ENCODE data around the gene SEMA6A.

SEMA6A gene

DNA sequence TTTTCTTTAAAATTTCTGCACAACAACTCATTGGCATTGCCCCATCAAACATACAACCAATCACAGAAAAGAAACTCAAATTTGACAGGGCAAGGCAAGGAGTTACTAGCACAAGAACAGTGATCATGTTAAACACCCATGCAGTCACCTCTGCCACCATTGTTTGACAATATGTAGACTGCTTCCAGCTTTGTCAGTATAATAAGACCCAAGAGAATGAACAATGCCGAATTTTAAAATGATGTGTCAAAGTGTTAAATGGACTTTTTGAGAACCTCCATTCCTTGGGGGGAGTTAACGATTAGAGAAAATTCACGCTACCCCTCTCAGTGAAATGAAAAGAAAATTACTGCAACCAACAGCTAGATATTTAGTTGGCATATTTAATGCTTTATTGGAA, 109.2 kb downstream of the SEMA6A start:
- no peak for DNase-seq (ENCODE audit: low read depth)

DNA sequence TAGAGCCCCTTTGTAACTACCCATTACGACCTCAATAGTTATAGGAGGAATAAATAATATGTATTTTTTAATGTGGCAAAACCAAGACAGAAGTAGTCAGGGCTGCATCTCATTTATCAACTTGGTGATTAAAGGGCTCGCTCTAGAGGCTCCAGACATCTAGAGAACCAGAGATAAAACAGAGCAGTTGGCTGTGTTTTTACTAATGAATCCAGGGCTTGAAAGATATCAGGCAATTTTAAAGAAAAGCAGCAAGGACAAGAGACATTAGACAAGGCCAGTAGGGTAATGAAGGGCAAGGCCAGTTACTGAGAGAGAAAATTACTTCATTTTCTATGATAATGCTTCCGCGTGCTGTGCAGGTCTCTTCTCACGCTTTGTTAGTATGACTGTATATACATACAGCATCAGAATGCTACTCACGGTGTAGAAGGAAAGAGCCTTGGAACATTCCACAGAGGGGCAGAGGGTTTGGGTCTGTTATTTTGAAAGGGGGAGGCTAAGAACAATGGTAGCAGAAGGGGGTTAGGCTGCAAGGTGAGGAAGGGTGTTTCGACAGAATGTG, 110.4 kb downstream of the SEMA6A start:
- DNase-seq (ENCODE audit: low read depth) = no peak

DNA sequence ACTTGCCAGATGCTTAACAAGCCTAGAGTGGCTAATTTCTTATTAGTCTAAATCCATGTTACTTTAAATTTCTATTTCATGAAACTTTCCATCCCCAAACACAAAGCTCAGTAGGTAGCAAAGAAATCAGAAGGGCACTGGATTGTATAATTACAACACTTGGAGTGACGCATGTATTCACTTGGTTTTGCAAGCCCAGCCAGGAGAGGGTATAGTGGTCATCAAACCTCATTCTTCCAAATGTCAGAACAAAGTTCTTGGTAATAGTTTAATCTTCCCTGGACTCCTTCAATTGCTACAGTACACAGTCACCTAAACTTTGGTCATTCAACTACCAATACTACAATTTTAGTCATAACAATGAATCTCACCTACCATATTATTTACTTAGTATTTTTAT, 112.1 kb downstream of the SEMA6A start:
- DNase-seq (ENCODE audit: low read depth) = no peak

DNA sequence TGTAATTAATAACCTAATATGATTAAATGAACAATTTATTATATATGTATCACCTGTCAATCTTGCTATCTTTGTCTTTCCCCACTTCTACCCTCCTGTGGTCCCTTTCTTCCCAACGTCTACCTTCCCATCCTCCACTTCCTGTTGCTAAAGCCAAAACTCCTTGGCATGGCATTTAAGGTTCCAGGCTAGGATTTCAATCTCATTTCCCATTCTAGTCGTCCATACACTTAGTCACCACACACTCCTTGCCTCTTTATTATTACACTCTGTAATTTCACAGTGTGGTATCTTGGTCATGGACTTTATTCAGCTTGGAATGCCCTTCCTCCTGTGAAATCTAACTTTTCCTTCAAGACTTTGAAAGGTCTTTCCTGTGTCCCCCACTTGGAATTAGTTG, 115.3 kb downstream of the SEMA6A start:
- no peak for DNase-seq (ENCODE audit: low read depth)

DNA sequence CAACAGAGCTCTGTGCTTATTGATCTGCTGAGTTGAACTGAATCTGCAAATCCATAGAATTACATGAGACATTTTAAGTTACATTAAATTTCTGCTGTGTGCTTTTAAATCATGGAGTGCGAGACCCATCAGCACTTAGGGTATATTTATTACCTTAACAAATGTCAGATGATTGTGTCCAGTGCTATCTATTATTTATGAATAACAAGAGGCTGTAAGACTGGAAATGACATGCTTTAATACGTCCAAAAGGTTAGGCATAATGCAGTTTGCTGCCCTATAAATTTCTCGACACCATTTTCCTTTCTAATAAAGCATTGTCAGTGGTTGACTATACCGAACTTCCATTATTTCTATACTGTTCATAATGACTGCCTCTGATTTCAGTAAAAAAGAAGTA, 117.6 kb downstream of the SEMA6A start:
- no peak for DNase-seq (ENCODE audit: low read depth)

DNA sequence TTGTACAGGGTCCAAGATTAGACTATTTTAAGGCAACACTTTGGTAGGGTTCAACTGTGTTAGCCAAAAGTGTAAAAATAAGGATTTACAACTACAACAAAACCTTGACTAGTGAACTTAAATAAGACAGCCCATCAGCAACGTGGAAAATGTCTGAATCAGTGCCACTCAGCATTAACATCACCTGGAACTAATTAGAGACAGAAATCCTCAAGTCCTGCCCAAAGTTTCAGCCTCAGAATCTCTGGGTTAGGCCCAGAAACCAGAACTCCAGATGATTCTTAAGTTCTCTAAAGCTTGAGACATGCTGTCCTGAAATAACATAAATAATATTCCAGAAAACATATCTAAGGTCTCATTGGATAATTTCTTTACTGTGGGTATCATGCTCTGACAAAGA, 118.6 kb downstream of the SEMA6A start:
- DNase-seq (ENCODE audit: low read depth) = no peak

DNA sequence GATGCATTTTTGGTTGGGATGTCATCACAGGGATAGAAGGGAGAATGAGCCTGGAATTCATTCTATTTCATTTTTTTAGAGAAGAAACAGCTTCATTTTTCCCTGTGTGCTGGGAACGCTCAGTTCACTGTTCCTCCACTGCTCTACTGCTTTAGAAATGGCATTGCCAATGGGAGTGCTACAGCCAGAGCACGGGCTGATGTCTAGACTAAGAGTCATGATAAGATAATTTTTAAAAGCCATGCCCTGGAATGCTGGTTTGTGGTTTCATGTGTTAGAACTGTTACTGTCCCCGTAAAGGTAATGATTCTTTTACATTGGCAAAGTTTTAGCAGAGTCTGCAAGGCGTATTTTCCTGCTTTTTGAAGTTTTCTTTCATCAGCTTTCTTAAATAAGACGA, 119.6 kb downstream of the SEMA6A start:
- DNase-seq (ENCODE audit: low read depth) = peak; percentile 32

DNA sequence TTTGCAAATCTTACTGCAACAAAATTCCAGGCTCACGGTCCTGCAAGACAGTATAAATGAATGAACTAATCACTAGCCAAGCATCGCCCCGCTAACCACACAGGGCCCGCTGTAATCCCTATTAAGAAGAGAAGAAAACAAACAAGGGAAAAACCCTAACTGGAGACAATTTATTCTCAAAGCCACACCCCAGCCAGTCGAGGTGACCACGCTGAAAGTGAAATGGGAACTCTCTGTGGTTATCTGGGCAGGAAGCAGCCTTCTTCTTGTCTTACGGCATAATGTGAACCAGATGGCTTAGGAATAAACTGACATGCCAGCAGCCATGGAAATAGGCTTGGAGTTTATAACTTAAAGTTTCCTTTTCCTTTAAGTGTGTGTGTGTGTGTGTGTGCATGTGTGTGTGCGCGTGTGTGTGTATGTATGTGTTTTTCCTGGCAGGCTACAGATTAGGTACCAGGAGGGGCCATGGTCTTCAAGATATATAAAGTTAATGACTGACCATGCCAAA, 120.2 kb downstream of the SEMA6A start:
- peak; percentile 67 for DNase-seq (ENCODE audit: low read depth)

DNA sequence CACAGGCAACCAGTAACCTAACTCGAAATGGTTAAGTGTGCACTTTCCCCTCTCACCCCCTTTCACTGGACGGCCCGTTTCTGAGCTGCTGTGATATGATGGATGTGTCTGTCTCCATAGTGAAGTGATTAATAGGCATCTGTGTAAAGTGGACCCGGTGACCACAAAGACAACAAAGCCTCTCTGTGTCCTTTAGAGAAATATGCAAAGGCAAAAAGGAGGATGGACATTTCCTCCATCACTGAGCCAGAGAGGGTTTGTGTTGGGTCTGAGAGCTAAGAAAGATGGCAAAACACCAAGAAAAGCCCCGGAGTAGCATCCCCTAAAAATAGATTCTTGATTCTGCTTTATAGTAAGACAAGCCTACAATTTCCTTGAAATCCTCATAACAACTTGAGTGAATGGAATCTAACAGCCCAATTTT, 120.6 kb downstream of the SEMA6A start:
- peak; percentile 24 for DNase-seq (ENCODE audit: low read depth)

DNA sequence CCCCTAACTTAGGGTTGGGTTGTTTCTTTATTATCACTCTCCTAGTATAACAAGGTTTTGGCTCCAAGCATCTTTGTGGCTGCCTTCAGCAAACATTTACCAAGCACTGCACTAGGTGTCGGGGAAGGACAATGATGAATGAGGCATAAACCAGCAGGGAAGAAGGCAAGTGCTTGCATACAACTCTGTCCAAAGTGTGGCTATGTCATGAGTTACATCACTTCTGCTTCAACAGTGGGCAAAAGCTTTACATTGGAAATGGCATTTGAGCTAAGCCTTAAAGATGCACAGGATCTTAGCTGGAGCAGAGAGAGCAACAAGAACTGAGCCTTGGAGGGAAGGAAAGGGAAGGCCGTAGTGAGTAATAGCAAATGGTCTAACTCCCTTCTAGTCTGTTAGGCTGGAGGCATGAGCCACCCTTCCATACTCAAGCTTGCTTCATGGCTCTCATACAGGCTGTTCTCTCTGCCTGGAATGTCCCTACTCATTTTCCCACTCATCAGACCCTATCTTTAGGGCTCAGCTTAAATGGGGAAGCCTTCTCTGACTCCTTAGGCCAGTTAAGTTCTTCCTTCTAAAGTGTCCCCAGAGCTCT, 121.8 kb downstream of the SEMA6A start:
- DNase-seq (ENCODE audit: low read depth) = no peak

DNA sequence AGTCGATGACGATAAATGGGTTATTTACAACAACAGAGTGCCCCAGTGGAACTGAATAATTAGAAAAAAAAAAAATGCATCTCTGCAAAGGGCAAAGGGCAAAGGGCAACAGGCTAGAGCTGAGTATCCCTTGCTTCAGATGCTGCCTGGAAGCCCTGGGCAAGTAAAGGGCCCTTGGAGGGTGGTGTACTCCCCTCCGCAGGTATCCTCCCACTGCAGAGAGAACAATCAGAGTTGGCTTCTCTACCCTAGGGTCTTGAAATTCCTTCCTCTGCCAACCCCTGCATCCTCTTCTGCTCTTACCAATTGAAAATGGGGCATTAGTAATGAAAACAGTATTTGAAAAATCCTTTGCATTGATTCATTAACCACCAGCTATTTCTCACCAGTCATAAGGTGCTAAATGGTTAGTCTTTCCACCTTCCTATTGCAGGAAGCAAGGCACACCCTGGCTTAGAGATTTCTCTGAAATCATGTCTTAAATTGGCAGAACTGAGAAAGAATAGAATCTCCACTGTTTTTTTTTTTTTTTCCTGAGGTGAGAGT, 122.6 kb downstream of the SEMA6A start:
- DNase-seq (ENCODE audit: low read depth) = no peak

DNA sequence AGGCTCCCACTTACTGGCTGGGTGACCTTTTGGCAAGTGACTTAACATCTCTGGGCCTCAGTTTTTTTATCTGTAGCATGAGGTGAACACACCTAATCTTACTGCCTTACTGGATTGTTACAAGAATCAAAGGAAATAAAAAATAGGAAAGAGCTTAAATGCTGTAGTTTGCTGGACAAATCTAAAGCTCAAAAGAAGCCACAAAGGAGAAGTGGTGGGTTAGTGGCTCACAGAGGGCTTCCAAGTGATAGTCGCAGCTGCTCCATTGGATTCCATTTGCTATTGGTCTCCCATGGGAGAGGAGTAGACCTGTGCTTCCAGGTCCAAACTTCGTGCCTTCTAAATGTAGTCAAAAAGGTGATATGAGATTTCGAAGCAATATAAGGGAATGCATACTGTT, 123.6 kb downstream of the SEMA6A start:
- DNase-seq (ENCODE audit: low read depth) = no peak

DNA sequence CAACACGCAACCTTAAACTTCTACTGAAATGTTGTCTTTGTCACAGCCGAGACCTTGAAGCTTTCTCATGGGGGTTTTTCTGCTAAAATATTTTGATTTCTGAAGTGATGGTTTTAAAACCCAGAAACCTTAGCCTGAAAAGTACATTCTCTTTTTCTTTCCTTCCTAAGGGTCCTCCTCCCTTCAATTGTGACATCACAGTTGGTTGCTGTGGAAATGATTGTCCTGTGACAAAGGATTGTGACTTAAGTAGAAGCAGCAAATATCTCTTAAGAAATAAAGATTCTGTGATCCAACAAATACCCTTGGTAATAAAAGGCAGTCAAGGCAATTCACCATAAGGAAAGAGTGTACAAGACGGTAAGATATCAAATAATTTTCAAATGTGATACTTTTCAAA, 125.2 kb downstream of the SEMA6A start:
- no peak for DNase-seq (ENCODE audit: low read depth)

DNA sequence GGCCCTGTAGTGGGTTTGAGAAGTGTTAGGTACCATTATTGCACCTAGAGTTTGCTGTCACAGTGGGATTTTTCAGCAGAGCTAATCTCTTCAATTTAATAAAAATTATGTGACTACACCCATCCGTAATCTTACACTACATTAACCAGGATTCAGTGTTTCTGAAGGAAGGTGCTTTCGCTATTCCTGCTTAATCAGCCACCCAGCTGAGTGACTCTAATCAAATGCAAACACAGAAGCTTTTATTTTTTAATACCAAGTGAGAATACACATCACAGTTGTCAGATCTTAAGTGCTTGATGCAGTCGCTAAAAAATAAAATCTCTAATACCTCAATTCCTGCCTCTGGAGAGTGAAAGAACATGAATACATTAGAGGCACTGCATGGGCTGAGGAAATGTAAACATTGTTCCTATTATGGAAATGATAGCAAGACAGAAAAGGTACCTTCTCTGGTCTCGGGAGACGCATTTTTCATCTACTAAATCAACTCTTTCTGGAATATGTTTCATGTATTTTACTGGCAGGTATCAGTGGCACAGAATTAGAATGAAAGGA, 125.7 kb downstream of the SEMA6A start:
- DNase-seq (ENCODE audit: low read depth) = no peak

DNA sequence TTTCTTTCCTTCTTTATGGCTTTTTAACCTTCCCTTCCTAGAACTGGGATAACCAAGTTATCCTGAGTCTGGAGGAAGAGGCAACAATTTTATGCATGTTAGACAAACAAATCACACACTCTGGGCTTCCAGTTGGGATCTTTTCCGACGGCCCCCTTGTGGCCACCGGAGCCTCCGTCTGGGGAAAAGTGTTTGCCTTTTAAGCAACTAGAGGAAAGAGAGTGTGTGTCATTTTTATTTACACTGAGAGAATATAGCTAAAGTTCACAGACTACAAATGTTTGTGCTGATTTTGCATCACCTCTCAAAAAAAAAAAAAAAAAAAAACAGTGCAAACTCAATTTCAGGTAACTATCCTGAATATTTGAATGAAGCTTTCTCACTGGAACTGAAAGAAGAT, 126.2 kb downstream of the SEMA6A start:
- DNase-seq (ENCODE audit: low read depth) = no peak

DNA sequence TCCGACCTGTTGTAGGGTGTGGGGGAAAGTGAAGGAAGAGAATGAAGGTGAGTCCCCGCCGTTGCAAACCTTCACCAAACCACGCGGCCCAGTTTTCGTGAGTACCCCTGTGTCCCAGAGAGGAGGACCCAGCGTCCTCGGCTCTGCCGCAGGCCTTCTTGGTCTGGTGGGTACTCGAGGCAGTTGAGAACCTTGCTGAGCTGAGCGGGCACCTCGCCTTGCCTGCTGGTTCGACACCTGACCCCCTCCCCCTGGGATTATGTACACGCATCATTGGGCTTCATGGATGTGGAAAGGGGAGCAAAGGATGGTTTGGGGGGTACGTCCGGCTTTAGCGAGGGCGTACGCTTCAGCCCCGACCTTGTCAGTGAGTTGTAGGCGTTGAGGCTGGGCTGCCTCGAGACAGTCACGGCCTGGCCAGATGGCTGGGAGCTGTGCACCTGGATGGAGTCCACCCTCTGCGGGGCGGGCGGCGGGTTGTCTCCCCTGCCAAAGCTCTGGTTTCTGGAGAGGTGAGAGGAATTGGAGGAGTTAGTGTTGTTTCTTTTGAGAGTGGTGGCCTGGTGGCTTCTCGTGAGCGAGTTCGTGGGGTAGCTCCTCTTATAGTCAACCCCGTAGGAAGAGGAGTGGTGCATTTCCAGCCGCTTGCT, 128.1 kb downstream of the SEMA6A start:
- DNase-seq (ENCODE audit: low read depth) = no peak

DNA sequence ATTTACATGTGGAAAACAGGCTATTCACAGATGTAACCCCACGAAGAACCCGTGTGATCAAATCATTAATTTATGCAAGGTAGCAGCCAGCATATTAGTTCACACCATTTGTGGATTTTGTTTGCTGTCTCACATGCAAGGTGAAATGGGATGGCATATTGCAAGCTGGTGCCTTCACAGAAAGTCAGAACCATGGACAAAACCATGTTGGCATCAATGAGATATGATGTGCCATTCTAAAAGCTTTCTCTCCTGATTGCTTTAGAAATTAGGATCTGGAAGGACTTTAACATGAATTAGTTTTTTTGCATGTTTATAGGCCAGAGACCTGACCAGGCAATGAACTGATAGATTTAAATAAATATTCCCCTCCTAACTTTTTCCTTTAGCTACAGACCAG, 129.3 kb downstream of the SEMA6A start:
- no peak for DNase-seq (ENCODE audit: low read depth)

DNA sequence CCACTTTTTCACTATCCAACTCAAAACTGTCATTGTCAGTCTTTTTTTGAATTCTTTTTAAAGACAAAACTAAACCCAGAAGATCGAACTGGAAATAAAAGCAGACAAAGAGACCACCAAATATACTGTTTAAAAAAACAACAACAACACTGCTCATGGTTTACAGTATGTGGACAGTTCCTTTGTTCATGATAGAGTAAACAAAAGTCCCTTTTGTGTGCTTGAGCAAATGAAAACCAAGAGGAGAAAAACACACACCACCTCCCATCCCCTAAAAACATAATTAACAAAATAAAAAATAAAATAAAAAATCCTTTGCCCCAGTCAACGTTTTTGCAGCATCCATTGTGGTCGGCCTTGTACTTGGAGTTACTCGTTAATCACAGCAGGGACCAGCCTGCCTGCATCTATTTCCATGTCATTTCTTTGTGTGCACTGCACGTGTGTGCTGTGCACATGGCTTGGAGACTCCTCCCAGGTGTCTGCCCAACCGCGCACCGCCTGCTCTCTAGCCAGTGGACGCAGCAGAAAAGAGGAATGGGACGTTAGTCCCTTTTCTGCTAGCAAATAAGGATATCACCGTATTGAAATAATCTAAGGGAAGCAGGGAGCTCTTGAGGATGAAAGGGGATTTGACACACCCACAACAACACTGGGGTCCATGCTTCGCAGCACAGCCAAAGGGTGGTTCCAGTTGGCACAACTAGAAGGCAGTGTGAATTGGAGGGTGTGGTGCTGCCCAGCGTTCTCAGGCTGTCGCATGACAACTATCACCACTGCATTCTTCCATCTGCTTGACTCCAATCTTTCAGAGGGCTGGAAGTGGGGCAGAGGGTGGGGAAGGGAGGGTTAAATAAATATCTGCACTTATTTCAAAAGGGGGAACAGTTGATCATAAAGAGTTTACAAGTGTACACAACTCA, 130.0 kb downstream of the SEMA6A start:
- no peak for DNase-seq (ENCODE audit: low read depth)

DNA sequence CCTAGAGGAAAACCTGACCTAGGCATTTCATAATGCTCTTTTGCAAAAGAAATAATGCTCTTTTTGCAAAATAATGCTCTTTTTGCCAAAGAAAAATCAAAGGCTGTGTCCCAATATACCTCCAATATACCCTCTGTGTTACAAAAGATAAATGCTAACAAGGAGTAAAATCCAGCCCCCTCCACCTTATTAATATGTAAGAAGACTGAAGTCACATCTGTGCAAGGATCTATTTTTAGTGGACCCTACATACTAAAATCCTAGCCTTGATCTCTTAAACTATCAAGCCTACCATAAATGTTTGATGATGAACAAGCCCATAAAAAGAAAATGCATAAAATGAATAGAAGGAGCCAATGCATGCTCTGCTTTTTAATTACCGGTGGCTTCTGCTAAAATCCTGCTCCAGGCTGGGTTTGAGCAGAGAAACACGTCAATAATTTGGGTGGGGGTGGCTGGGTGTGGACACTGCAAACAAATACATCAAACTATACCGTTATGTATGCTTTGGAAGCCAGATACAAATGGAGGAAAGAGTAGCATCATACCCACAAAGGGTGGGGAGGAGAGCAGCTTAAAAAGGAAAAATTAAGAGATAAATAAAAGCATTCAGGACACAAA, 131.6 kb downstream of the SEMA6A start:
- no peak for DNase-seq (ENCODE audit: low read depth)

DNA sequence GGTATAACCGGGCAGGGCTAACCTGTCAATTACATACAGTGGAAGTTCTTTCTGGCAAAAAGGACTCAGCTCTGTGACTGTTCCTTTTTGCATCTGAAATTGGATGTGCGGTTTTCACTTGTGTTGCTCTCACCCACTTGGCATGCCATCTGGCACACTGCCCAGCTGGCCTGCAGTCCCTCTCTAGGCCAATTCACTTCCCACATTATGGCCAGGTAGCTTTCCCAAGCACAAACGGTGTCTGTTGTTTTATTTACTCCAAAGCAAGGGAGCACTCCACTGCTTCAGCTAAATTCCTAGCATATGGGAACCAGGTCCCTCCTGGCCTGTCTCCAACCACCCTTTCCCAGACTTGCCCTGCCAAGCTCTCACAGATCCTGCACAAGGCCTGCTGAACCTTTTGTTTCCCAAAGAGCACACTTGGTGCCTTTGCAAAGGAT, 132.5 kb downstream of the SEMA6A start:
- DNase-seq (ENCODE audit: low read depth) = peak; percentile 48

DNA sequence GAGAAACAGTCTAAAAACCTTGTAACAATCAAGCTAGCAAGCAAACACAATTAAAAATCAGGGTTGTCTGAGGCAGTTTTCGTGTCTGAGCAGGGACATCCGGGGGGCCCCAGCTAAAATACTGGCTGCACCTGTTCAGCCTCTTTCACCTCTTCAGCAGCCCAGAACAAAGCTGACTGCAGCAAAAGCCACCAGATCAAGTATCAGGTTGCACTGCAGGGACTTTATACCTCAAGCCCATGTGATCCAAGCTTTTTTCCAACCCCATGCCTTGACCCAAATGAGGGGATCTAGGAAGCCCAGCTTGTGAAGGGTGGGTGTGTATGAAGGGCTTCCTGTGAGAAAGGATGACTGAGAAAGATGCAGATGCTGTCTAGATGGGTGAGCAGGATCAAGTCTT, 133.4 kb downstream of the SEMA6A start:
- no peak for DNase-seq (ENCODE audit: low read depth)
